Neural progenitor cell (in vitro differentiated cells): ENCODE measurements around the gene FAM193A. TPM values are rescaled to one million over a fixed set of nuclear protein-coding genes. Genes with fewer than 3 reads are reported as not detected.

Source experiments
- DNase-seq: peaks from one replicate; pipeline ENCODE4 v3.0.0-alpha.2; 2016; ENCODE audit warnings: low spot score
- H2AFZ ChIP-seq: fragments of 200-600 bp; sonication (generic); replicated peaks from 2 replicates; pipeline ENCODE4 v1.6.1; 2016; ENCODE audit warnings: antibody characterized with exemption
- H3F3A ChIP-seq: fragments of 200-600 bp; sonication (generic); 2 replicates; pipeline ENCODE4 v1.6.1; 2016; ENCODE audit warnings: antibody characterized with exemption, low read depth
- H3K27ac ChIP-seq: fragments of 200-600 bp; sonication (generic); 2 replicates; pipeline ENCODE4 v1.5.1; 2016; ENCODE audit warnings: mild to moderate bottlenecking
- H3K27me3 ChIP-seq: fragments of 200-600 bp; sonication (generic); 2 replicates; pipeline ENCODE4 v1.6.1; 2016; ENCODE audit warnings: mild to moderate bottlenecking, moderate library complexity
- H3K36me3 ChIP-seq: fragments of 200-600 bp; sonication (generic); 2 replicates; pipeline ENCODE4 v1.5.1; 2016
- H3K4me1 ChIP-seq: fragments of 200-600 bp; sonication (generic); 2 replicates; pipeline ENCODE4 v1.6.1; 2016; ENCODE audit warnings: mixed run types
- H3K4me2 ChIP-seq: fragments of 200-600 bp; sonication (generic); 2 replicates; pipeline ENCODE4 v1.6.1; 2016
- H3K4me3 ChIP-seq: fragments of 200-600 bp; sonication (generic); 2 replicates; pipeline ENCODE4 v1.5.1; 2016
- H3K79me2 ChIP-seq: fragments of 200-600 bp; sonication (generic); 2 replicates; pipeline ENCODE4 v1.6.1; 2016; ENCODE audit warnings: low read depth
- H3K9ac ChIP-seq: fragments of 200-600 bp; sonication (generic); 2 replicates; pipeline ENCODE4 v1.6.1; 2016
- H3K9me3 ChIP-seq: fragments of 200-600 bp; sonication (generic); 2 replicates; pipeline ENCODE4 v1.5.1; 2016; ENCODE audit warnings: low read depth
- H4K20me1 ChIP-seq: fragments of 200-600 bp; sonication (generic); 2 replicates; pipeline ENCODE4 v1.6.1; 2016; ENCODE audit warnings: low read depth
- H3K27ac Mint-ChIP-seq: 3 replicates; pipeline ENCODE4 v1.8.0; 2021; ENCODE audit warnings: mixed read lengths
- H3K27me3 Mint-ChIP-seq: 2 replicates; pipeline ENCODE4 v1.8.0; 2022; ENCODE audit warnings: low read depth, mild to moderate bottlenecking, inconsistent platforms, moderate library complexity, mixed read lengths; ENCODE audit not compliant: insufficient read depth
- H3K36me3 Mint-ChIP-seq: 3 replicates; pipeline ENCODE4 v1.8.0; 2021; ENCODE audit warnings: mixed read lengths
- H3K4me1 Mint-ChIP-seq: 3 replicates; pipeline ENCODE4 v1.8.0; 2021; ENCODE audit warnings: mixed read lengths
- H3K4me3 Mint-ChIP-seq: 3 replicates; pipeline ENCODE4 v1.8.0; 2021; ENCODE audit warnings: mild to moderate bottlenecking, moderate library complexity, mixed read lengths
- H3K9me3 Mint-ChIP-seq: 3 replicates; pipeline ENCODE4 v1.8.0; 2020; ENCODE audit warnings: mixed read lengths
- CTCF ChIP-seq: fragments of 200-600 bp; sonication (generic); IDR thresholded peaks from 2 replicates; pipeline ENCODE4 v1.5.1; 2017; ENCODE audit warnings: antibody characterized with exemption, mild to moderate bottlenecking
- EZH2 ChIP-seq: fragments of 200-600 bp; sonication (generic); IDR thresholded peaks from 2 replicates; pipeline ENCODE4 v1.6.1; 2017; ENCODE audit warnings: antibody characterized with exemption, mild to moderate bottlenecking, moderate library complexity
- EZH2phosphoT487 ChIP-seq: fragments of 200-600 bp; sonication (generic); IDR thresholded peaks from 2 replicates; pipeline ENCODE4 v1.6.1; 2017; ENCODE audit warnings: antibody characterized with exemption
- total RNA-seq: library from RNA; depleted of rRNA; stranded (reverse); fragments of >200 nt; gene quantifications from 2 replicates; pipeline ENCODE4 v1.2.3, GENCODE V29; 2015; ENCODE audit warnings: low replicate concordance

Gene FAM193A
- total RNA-seq, 1 donor from 2014 or later, result 29.1 TPM

GRCh38 chr4:2755821-2756690 is 219.6 kb downstream of the FAM193A start, which contains the start of gene TNIP2:
Gene TNIP2 (minus strand): TSS chr4:2756336. CDS start chr4:2756289, 47 bp downstream.
- peak; percentile 93 for DNase-seq
- TF ChIP-seq EZH2phosphoT487, result no peak
- TF ChIP-seq EZH2, result no peak
- TF ChIP-seq CTCF, result peak; percentile 47
- H3K36me3 Mint-ChIP-seq, result peaks cover 1% of the 10 kb centered on the region
- H3K27ac Mint-ChIP-seq, result no peak within 1 kb of the TSS
- peaks cover 20% of the 10 kb centered on the region for H3K4me1 Mint-ChIP-seq
- H4K20me1 ChIP-seq, result peaks cover 17% of the 10 kb centered on the region
- H2AFZ ChIP-seq, result no peak within 1 kb of the TSS
- H3K27ac ChIP-seq, result no peak within 1 kb of the TSS
- peak within 1 kb of the TSS; percentile 67 for H3K4me3 ChIP-seq
- H3K4me3 Mint-ChIP-seq, result peak within 1 kb of the TSS; percentile 86
- peak within 1 kb of the TSS; percentile 97 for H3K4me2 ChIP-seq
- no peaks in the 10 kb centered on the region for H3K27me3 ChIP-seq
- peaks cover 4% of the 10 kb centered on the region for H3K4me1 ChIP-seq
- no peaks in the 10 kb centered on the region for H3K36me3 ChIP-seq
- no peaks in the 10 kb centered on the region for H3K27me3 Mint-ChIP-seq
- H3K9ac ChIP-seq, result peak within 1 kb of the TSS; percentile 47
- H3F3A ChIP-seq, result peaks cover 18% of the 10 kb centered on the region
- no peaks in the 10 kb centered on the region for H3K9me3 Mint-ChIP-seq
- H3K9me3 ChIP-seq, result no peaks in the 10 kb centered on the region
- H3K79me2 ChIP-seq, result peaks cover 18% of the 10 kb centered on the region

GRCh38 chr4:2756691-2757350 is 220.4 kb downstream of the FAM193A start:
- Histone ChIP-seq H3K9ac (no peak overlapping the region), H3K27ac (no peak overlapping the region), H3K4me3 (peak overlapping the region; percentile 67), H3K79me2 (peaks cover 18% of the 10 kb centered on the region), H3K36me3 (no peaks in the 10 kb centered on the region), H3K4me2 (peak overlapping the region; percentile 53), H2AFZ (no peak overlapping the region), H4K20me1 (peaks cover 15% of the 10 kb centered on the region), H3K27me3 (no peaks in the 10 kb centered on the region), H3K9me3 (no peaks in the 10 kb centered on the region), H3K4me1 (peaks cover 4% of the 10 kb centered on the region), H3F3A (peaks cover 18% of the 10 kb centered on the region)
- H3K36me3 Mint-ChIP-seq, result peaks cover 1% of the 10 kb centered on the region
- no peaks in the 10 kb centered on the region for H3K9me3 Mint-ChIP-seq
- no peak for DNase-seq
- TF ChIP-seq CTCF (no peak), EZH2 (no peak), EZH2phosphoT487 (no peak)
- peak overlapping the region; percentile 82 for H3K4me3 Mint-ChIP-seq
- H3K4me1 Mint-ChIP-seq, result peaks cover 20% of the 10 kb centered on the region
- no peaks in the 10 kb centered on the region for H3K27me3 Mint-ChIP-seq
- H3K27ac Mint-ChIP-seq, result no peak overlapping the region

- H3K27ac Mint-ChIP-seq, result no peak overlapping the region
- Histone ChIP-seq H4K20me1 (peaks cover 11% of the 10 kb centered on the region), H3K27ac (no peak overlapping the region), H3K79me2 (peaks cover 18% of the 10 kb centered on the region), H2AFZ (no peak overlapping the region), H3K4me2 (no peak overlapping the region), H3K9me3 (no peaks in the 10 kb centered on the region), H3K27me3 (no peaks in the 10 kb centered on the region), H3K4me3 (no peak overlapping the region), H3K9ac (no peak overlapping the region), H3K36me3 (no peaks in the 10 kb centered on the region), H3K4me1 (peaks cover 4% of the 10 kb centered on the region), H3F3A (peaks cover 18% of the 10 kb centered on the region)
- H3K4me1 Mint-ChIP-seq, result peaks cover 14% of the 10 kb centered on the region
- H3K9me3 Mint-ChIP-seq, result no peaks in the 10 kb centered on the region
- no peak for DNase-seq
- H3K27me3 Mint-ChIP-seq, result no peaks in the 10 kb centered on the region
- H3K4me3 Mint-ChIP-seq, result peak overlapping the region; percentile 82
- TF ChIP-seq EZH2 (no peak), CTCF (no peak), EZH2phosphoT487 (no peak)
- peaks cover 1% of the 10 kb centered on the region for H3K36me3 Mint-ChIP-seq
These were observed 221.0 kb downstream of the FAM193A start for GRCh38 chr4:2757426-2757825.
